GM19468 (cell line): ENCODE data around the gene HOXB2.
A peak's percentile ranks its signal among the peaks of the same experiment; 100 is the strongest.
"Not testable (repeated sequence)": the region's sequence is repeated elsewhere in the genome, so short reads cannot be mapped to it uniquely, and the experiment has no call there.

Experiments used
- ATAC-seq: cut with Tn5 transposase; IDR thresholded peaks from one replicate; pipeline ENCODE4 v1.9.1; 2021; ENCODE audit warnings: mild to moderate bottlenecking, moderate library complexity, moderate number of reproducible peaks; ENCODE audit not compliant: unreplicated experiment; ENCODE audit errors: extremely low read depth

HOXB2 gene

GRCh38 chr17:48526608-48527546 lies 18.0 kb downstream of the HOXB2 start:
- no peak for ATAC-seq

DNA sequence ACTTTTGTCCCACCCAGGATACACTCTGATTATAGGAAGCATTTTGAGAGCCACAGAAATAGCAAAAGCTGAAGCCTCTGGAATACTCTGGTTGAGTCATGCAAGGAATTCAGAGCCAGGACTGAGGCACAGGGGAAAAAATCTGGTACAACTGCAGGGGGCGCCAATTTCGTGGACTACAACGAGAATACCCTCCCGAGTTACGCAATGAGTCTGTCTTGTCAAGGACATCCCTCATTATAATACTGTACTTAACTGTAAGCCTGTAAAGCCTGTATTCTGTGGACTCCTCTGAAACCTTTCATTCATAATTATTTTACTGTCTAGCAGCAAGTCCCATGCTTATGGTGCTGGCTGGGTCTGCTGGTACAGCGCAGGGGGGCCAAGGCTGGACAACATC lies 21.9 kb downstream of the HOXB2 start:
- no peak for ATAC-seq

DNA sequence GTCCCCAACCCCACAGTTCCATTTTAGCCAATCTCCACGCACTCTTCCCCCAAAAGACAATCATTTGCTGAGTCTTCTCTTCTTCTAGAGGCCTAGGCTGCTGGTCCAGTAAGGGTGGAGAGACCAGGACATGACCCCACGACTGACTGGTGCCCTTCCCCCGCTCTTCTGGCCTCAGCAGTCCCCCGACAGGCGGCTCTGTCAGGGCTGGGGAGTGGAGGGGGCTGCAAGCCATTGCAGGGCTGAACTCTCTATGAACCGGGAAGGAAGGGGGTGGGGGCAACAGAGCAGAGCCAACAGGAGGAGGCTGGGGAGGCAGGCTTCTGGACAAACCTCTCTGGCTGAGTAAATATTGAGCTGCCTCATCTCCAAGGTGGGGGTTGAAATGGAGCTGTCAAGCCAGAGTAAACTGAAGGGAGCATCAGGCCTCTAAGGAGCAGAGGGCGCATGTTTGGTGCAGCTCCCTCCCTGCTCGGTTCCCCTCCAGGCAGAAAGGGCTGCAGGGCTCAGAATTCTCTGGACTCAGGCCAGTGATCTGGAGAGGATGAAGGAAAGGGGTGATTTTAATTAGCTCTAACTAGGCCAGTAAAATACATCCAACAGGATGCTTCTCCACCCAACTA lies 22.8 kb downstream of the HOXB2 start:
- ATAC-seq, result no peak

DNA sequence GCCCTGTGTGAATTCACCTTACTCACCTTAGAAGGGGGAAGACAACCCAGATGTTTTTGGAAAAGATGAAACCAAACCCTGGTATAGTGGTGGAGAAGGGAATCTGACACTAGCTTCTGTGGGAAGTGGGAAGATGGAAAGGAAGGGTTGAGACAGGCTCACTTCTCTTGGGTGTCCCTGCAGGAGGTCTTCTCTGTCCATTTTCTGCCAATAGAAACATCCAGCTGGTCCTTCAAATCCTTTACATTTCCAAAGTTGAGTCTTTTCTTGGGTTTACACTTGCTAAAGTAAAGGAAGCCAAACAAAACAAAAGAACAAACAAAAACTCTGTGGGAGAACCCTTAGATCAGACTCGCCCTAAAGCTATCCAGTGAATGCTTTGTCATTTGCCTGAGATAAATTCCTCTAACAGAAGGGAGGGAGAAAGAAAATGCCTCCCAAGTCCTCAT lies 24.3 kb downstream of the HOXB2 start:
- no peak for ATAC-seq

DNA sequence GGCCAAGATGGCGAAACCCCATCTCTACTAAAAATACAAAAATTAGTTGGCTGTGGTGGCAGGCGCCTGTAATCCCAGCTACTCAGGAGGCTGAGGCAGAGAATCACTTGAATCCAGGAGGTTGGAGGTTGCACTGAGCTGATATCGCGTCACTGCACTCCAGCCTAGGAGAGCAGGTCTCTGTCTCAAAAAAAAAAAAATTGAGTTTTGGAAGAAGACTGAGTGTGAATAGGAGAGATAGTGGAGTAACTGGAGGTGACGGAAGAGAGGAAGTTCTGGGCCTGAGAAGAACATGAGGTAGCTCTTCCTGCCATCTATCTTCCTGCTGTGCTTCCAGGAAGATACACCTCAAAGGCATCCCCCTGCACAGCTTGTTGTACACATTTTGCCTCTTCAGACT lies 25.5 kb downstream of the HOXB2 start:
- ATAC-seq, result no peak

DNA sequence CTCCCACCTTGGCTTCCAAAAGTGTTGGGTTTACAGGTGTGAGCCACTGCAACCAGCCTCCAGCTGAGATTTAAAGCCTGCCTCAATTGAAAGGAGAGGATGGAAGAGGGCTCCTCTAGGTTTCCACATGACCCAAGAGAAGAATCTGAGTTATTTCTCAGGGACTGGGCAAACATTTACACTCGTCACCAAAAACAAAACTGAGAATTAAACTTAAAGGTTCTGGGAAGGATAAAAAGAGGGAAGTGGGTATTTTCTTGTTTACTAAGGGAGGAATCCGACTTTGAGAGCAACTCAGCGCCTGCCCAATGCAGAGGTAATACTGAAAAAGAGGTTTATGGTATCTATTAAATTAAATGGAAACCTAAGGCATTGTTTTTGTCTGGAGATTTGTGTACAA lies 27.4 kb downstream of the HOXB2 start:
- ATAC-seq, result peak; percentile 22

GRCh38 chr17:48515925-48516900 lies 28.7 kb downstream of the HOXB2 start:
- no peak for ATAC-seq

DNA sequence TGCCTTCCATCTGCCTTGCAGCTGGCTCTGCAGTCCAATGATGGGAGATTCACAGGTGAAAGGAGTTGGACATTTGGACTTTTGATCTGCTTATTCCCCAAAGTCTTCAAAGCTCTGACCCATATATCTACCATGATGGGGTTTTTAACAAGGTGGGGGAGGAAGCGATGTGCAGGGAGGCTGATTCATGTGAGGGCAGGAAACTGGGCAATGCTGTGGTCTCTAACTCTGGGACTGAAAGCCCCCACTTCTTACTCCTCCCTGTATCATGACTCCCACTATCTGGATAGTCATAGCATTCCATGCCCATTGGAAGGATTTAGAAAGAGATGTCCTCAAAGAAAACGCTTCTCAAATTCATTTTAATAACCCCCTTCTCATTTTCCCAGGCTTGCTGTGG lies 30.4 kb downstream of the HOXB2 start:
- ATAC-seq, result no peak

GRCh38 chr17:48513666-48514455 lies 31.0 kb downstream of the HOXB2 start:
- ATAC-seq, result no peak

- no peak for ATAC-seq
Measured at GRCh38 chr17:48513097-48513496, 31.8 kb downstream of the HOXB2 start.

GRCh38 chr17:48510761-48511604 lies 33.9 kb downstream of the HOXB2 start:
- peak; percentile 19 for ATAC-seq

- ATAC-seq, result no peak
Measured at GRCh38 chr17:48510381-48510760, 34.5 kb downstream of the HOXB2 start.

- not testable (repeated sequence) for ATAC-seq
Measured at GRCh38 chr17:48509708-48510107, 35.2 kb downstream of the HOXB2 start.

DNA sequence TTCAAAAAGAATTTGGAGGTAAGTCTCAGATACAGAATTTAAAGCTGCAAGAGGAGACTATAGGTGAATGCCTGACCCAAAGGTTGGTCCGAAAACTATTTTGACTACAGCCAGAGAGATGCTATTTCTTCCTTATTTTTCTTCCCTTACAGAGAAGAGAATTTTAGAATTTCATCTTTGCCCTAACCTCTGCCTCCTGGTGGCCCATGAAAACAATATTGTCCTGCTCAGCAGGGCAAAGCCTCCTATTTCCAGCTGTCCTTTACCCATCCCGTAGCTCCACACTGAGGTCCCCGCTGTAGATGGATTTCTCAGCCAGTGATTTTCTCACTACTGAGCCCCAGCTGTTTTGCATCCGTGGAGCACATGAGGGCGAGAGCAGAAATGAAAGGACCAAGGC lies 38.7 kb downstream of the HOXB2 start:
- ATAC-seq, result no peak

GRCh38 chr17:48505788-48506187 lies 39.1 kb downstream of the HOXB2 start:
- no peak for ATAC-seq

DNA sequence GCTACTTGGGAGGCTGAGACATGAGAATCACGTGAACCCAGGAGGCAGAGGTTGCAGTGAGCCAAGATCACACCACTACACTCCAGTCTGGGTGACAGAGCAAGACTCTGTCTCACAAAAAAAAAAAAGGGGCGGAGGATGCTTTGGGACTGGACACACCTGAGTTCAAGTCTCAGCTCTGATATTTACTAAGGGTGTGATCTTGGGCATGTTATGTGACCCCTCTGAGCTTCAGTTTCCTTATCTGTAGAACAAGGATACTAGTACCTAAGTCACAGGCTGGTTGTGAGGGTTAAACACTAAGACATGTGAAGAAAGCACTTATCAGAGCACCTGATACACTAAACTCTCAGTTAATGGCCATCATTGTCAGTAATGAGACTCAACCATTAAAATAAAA lies 40.0 kb downstream of the HOXB2 start:
- ATAC-seq, result no peak

DNA sequence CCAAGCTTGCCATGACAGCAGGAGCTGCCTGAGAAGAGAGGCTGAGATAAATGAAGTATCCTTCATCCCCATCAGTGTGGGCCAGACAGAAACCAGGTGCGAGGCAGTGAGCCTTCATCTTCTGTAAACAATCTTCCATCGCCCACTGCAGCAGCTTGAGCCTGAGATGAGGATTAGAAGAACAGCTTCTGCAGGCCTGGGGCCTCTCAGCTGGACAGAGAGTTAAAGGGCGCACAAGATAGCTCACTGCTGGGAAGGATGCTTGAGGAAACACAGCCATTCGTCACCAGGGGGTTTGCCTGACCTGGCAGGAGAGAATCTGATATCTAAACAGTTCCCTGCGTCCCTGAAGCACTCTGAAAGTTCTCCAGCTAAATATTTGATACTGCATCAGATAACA lies 41.2 kb downstream of the HOXB2 start:
- ATAC-seq, result no peak

GRCh38 chr17:48502901-48503300 lies 42.0 kb downstream of the HOXB2 start:
- ATAC-seq, result no peak

GRCh38 chr17:48502312-48502711 lies 42.6 kb downstream of the HOXB2 start:
- ATAC-seq, result no peak
